SJCRH30 (cell line): Measurements from ENCODE around the gene EPM2A. TPM values are rescaled to one million over a fixed set of nuclear protein-coding genes. Genes with fewer than 3 reads are reported as not detected.

ENCODE experiments used
- DNase-seq, 2 experiments: peaks; one replicate each; pipeline ENCODE4 v3.0.0-alpha.2; 2015 to 2020
- H3K27ac ChIP-seq: fragments of 250-450 bp; sonication (Bioruptor Pico); 2 replicates; pipeline ENCODE4 v1.5.1; 2020; ENCODE audit warnings: mild to moderate bottlenecking, moderate library complexity
- H3K27me3 ChIP-seq: fragments of 250-450 bp; sonication (Bioruptor Pico); 2 replicates; pipeline ENCODE4 v1.5.1; 2020; ENCODE audit warnings: mild to moderate bottlenecking, moderate library complexity
- H3K36me3 ChIP-seq: fragments of 250-450 bp; sonication (Bioruptor Pico); 2 replicates; pipeline ENCODE4 v1.5.1; 2020; ENCODE audit warnings: mild to moderate bottlenecking, moderate library complexity
- H3K4me1 ChIP-seq: fragments of 250-450 bp; sonication (Bioruptor Pico); 2 replicates; pipeline ENCODE4 v1.5.1; 2020; ENCODE audit warnings: mild to moderate bottlenecking, moderate library complexity
- H3K4me3 ChIP-seq: fragments of 250-450 bp; sonication (Bioruptor Pico); 2 replicates; pipeline ENCODE4 v1.5.1; 2020; ENCODE audit warnings: mild to moderate bottlenecking, moderate library complexity
- H3K9me3 ChIP-seq: fragments of 250-450 bp; sonication (Bioruptor Pico); replicated peaks from 2 replicates; pipeline ENCODE4 v1.5.1; 2020; ENCODE audit warnings: mild to moderate bottlenecking, moderate library complexity
- total RNA-seq: library from RNA; depleted of rRNA; stranded (reverse); fragments of >200 nt; shearing (Covaris generic); gene quantifications from 2 replicates; pipeline ENCODE4 v1.2.3, GENCODE V29; 2014; rRNA removed

EPM2A gene
- total RNA-seq = 2.4 and 3.1 TPM in 2 replicates

DNA sequence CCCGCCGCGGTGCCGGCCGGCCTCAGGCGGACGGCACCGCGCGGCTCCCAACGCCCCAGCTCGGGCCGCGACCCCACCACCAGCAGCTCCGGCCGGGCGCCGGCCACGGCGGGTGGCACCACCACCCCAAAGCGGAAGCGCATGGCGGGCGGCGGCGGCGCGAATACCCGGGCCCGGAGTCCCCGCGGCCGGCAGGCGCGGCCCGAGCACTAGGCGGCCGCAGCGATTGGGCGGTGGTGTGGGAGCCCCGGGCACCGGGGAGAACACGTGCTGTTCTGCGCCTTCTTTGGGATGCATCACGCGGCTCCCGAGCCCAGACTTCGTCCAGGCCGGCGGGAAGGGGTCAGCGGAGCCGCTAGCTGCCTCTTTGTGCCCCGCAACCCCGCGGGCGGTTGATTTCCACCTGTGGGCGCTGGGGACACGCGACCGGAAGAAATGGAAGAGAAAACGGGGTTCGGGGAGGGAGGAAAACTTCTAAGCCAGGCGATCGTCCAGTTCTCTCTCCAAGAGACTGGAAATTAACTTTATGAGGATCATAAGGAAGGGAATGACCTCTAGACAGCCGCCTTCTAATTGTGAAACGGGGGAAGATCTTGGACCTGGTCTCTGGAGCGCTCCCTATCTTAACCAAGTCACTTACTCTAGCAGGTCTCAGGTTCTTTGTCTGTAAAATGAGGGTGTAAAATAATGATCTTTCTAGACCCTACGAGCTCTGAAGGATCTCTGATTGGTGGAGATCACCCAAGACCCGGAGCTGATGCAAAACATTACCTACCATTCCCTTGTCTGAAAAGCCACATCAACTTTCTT is at the start of gene EPM2A:
TSS of gene EPM2A (minus strand) at position 165 of the 810 bp plus-strand sequence. CDS start at position 143, 22 bp downstream.
- DNase-seq = peak; percentile 63 to 66
- Histone ChIP-seq H3K4me1 (no peaks in the 10 kb centered on the region), H3K27me3 (no peaks in the 10 kb centered on the region), H3K27ac (peak within 1 kb of the TSS; percentile 87), H3K4me3 (peak within 1 kb of the TSS; percentile 78), H3K36me3 (no peaks in the 10 kb centered on the region), H3K9me3 (no peaks in the 10 kb centered on the region)

DNA sequence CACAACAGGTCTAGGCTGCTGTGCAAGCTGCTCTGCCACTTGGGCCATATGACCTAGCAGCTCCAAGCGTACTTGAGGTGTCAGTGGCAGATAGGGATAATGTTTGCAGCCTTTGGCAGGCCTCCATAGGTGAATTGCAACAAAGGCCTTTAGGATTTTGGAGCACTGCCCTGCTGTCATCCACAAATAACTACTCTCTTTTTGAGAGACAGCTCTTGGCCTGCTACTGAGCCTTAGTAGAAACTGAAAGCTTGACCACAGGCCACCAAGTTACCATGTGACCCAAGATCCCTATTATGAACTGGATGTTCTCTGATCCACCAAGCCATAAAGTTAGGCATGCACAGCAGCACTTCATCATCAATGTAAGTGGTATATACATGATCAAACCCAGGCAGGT is 49.4 kb upstream of the EPM2A start:
- Histone ChIP-seq H3K4me3 (no peak overlapping the region), H3K36me3 (no peaks in the 10 kb centered on the region), H3K27ac (no peak overlapping the region), H3K9me3 (no peaks in the 10 kb centered on the region), H3K4me1 (no peaks in the 10 kb centered on the region), H3K27me3 (no peaks in the 10 kb centered on the region)
- DNase-seq = no peak

- Histone ChIP-seq H3K4me3 (no peak overlapping the region), H3K36me3 (no peaks in the 10 kb centered on the region; the same call in 1 of the 2 replicates), H3K27ac (no peak overlapping the region), H3K4me1 (no peaks in the 10 kb centered on the region), H3K9me3 (no peaks in the 10 kb centered on the region), H3K27me3 (no peaks in the 10 kb centered on the region)
- DNase-seq = no peak
Measured at GRCh38 chr6:145783796-145784195, 48.5 kb upstream of the EPM2A start.

- no peak overlapping the region for H3K4me3 ChIP-seq
- no peak for DNase-seq
- no peaks in the 10 kb centered on the region for H3K4me1 ChIP-seq
- no peak overlapping the region for H3K27ac ChIP-seq
- no peaks in the 10 kb centered on the region for H3K27me3 ChIP-seq
- H3K36me3 ChIP-seq = no peaks in the 10 kb centered on the region
- no peaks in the 10 kb centered on the region for H3K9me3 ChIP-seq
Measured at GRCh38 chr6:145772846-145773245, 37.5 kb upstream of the EPM2A start.

- no peak overlapping the region for H3K27ac ChIP-seq
- H3K36me3 ChIP-seq = no peaks in the 10 kb centered on the region
- H3K27me3 ChIP-seq = no peaks in the 10 kb centered on the region
- H3K9me3 ChIP-seq = no peaks in the 10 kb centered on the region
- DNase-seq = no peak
- H3K4me1 ChIP-seq = no peaks in the 10 kb centered on the region
- no peak overlapping the region for H3K4me3 ChIP-seq
Measured at GRCh38 chr6:145765449-145765848, 30.1 kb upstream of the EPM2A start.

GRCh38 chr6:145763742-145764141 is 28.4 kb upstream of the EPM2A start:
- Histone ChIP-seq H3K9me3 (no peaks in the 10 kb centered on the region), H3K36me3 (no peaks in the 10 kb centered on the region), H3K4me3 (no peak overlapping the region), H3K27ac (no peak overlapping the region), H3K4me1 (no peaks in the 10 kb centered on the region), H3K27me3 (no peaks in the 10 kb centered on the region)
- DNase-seq = no peak

- 0 out of 2 replicates have a peak, but pooled peaks cover 3% of the 10 kb centered on the region for H3K4me1 ChIP-seq
- H3K27me3 ChIP-seq = no peaks in the 10 kb centered on the region
- H3K36me3 ChIP-seq = no peaks in the 10 kb centered on the region
- no peak for DNase-seq
- no peak overlapping the region for H3K4me3 ChIP-seq
- no peak overlapping the region for H3K27ac ChIP-seq
- no peaks in the 10 kb centered on the region for H3K9me3 ChIP-seq
Measured at GRCh38 chr6:145761584-145761983, 26.3 kb upstream of the EPM2A start.

GRCh38 chr6:145758113-145758512 is 22.8 kb upstream of the EPM2A start:
- H3K9me3 ChIP-seq = no peaks in the 10 kb centered on the region
- H3K36me3 ChIP-seq = no peaks in the 10 kb centered on the region
- DNase-seq = no peak
- H3K4me1 ChIP-seq = peaks cover 9% of the 10 kb centered on the region
- H3K27me3 ChIP-seq = no peaks in the 10 kb centered on the region
- no peak overlapping the region for H3K4me3 ChIP-seq
- H3K27ac ChIP-seq = no peak overlapping the region

- peak; percentile 79 to 86 for DNase-seq
Measured at GRCh38 chr6:145756170-145756662, 20.9 kb upstream of the EPM2A start.

DNA sequence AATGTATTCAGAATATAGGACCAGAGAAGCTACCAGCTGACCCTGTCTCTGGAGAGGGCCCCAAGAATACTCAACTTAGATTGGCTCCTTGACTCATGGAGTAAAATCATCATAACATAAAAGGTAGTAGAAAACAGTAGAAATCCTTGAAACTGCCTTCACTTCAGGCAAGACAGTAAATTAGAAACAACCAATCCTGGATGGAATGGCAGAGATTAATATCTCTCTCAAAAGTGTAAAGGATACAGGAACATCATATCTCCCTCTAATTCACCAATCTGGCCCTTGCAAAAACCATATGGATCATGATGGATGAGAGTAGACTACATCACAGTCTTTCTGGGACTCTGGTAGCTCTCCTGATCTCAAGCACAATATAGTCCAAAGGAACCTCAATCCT is 20.4 kb upstream of the EPM2A start:
- H3K9me3 ChIP-seq = no peaks in the 10 kb centered on the region
- H3K4me3 ChIP-seq = no peak overlapping the region
- H3K27ac ChIP-seq = no peak overlapping the region; the same call in 1 of the 2 replicates
- H3K27me3 ChIP-seq = no peaks in the 10 kb centered on the region
- DNase-seq = no peak
- no peaks in the 10 kb centered on the region for H3K36me3 ChIP-seq
- peaks cover 9% of the 10 kb centered on the region for H3K4me1 ChIP-seq

More at GRCh38 chr6:145756170-145756662, 20.9 kb upstream of the EPM2A start:
- Histone ChIP-seq H3K4me3 (no peak overlapping the region), H3K4me1 (peaks cover 9% of the 10 kb centered on the region), H3K27ac (no peak overlapping the region), H3K9me3 (no peaks in the 10 kb centered on the region), H3K27me3 (no peaks in the 10 kb centered on the region), H3K36me3 (no peaks in the 10 kb centered on the region)

DNA sequence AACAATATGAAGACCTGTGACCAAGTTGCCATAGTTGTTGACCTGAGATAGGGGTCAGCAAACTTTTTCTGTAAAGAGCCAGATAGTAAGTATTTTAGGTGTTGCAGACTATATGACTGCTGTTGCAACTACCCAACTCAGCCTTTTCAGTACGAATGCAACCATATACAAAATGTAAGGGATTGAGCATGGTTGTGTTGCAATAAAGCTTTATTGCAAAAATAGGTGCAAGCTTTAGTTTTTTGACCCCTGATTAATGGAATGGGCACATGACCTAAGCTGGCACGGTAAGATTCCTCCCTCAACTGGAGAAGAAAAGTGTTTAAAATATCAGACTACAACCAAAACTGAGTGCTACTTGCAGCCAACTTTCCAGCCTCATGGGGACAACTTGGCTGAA is 17.3 kb upstream of the EPM2A start:
- DNase-seq = no peak
- Histone ChIP-seq H3K9me3 (no peaks in the 10 kb centered on the region), H3K4me1 (peaks cover 6% of the 10 kb centered on the region), H3K4me3 (no peak overlapping the region), H3K27me3 (no peaks in the 10 kb centered on the region), H3K36me3 (no peaks in the 10 kb centered on the region), H3K27ac (no peak overlapping the region)

GRCh38 chr6:145749632-145750031 is 14.3 kb upstream of the EPM2A start:
- Histone ChIP-seq H3K27me3 (no peaks in the 10 kb centered on the region), H3K4me1 (no peaks in the 10 kb centered on the region), H3K36me3 (no peaks in the 10 kb centered on the region), H3K27ac (no peak overlapping the region), H3K4me3 (no peak overlapping the region), H3K9me3 (no peaks in the 10 kb centered on the region; the same call in 1 of the 2 replicates)
- no peak for DNase-seq

- Histone ChIP-seq H3K36me3 (no peaks in the 10 kb centered on the region), H3K27me3 (no peaks in the 10 kb centered on the region), H3K4me1 (no peaks in the 10 kb centered on the region), H3K4me3 (no peak overlapping the region), H3K27ac (no peak overlapping the region), H3K9me3 (no peaks in the 10 kb centered on the region; the same call in 1 of the 2 replicates)
- DNase-seq = no peak
Measured at GRCh38 chr6:145745861-145746260, 10.5 kb upstream of the EPM2A start.

- Histone ChIP-seq H3K4me1 (no peaks in the 10 kb centered on the region), H3K27ac (no peak overlapping the region)
- DNase-seq = no peak
Measured at GRCh38 chr6:145744619-145745018, 9.3 kb upstream of the EPM2A start.

GRCh38 chr6:145743332-145743731 is 8.0 kb upstream of the EPM2A start:
- Histone ChIP-seq H3K27ac (no peak overlapping the region), H3K9me3 (no peaks in the 10 kb centered on the region; the same call in 1 of the 2 replicates), H3K4me1 (no peaks in the 10 kb centered on the region), H3K36me3 (no peaks in the 10 kb centered on the region), H3K27me3 (no peaks in the 10 kb centered on the region), H3K4me3 (no peak overlapping the region)
- DNase-seq = no peak

More at GRCh38 chr6:145744619-145745018, 9.3 kb upstream of the EPM2A start:
- H3K36me3 ChIP-seq = no peaks in the 10 kb centered on the region
- no peak overlapping the region for H3K4me3 ChIP-seq
- H3K9me3 ChIP-seq = no peaks in the 10 kb centered on the region; the same call in 1 of the 2 replicates
- no peaks in the 10 kb centered on the region for H3K27me3 ChIP-seq
